Endothelial cell of umbilical vein (primary cell): Measurements from ENCODE around the gene GABBR2. TPM values are rescaled to one million over a fixed set of nuclear protein-coding genes. Genes with fewer than 3 reads are reported as not detected.

Experiments
- BruUV-seq: library from RNA; stranded (reverse); fragments of 400-500 nt; replicated peaks from 2 replicates; lab custom pipeline; 2021; lab: Mats Ljungman, UMichigan
- CTCF ChIA-PET: fragments of 300-600, 350-600 bp; sonication (Branson Sonifier 250); formaldehyde crosslinking; loops from one replicate; lab custom pipeline; 2021; ENCODE audit warnings: antibody characterized with exemption, inconsistent platforms; lab: Charles Lee
- POLR2A ChIA-PET: fragments of 300-600, 350-600 bp; sonication (Branson Sonifier 250); formaldehyde crosslinking; loops from one replicate; lab custom pipeline; 2021; ENCODE audit warnings: antibody characterized with exemption, inconsistent platforms; lab: Charles Lee
- DNase-seq: peaks from one replicate; pipeline ENCODE4 v3.0.0-alpha.2; 2011; ENCODE audit warnings: low read depth, low spot score
- FAIRE-seq: peaks from 2 replicates; lab custom pipeline; 2011; peaks lifted over from hg19 to GRCh38; lab: Jason Lieb, UNC
- H2AFZ ChIP-seq: 2 replicates; pipeline ENCODE4 v1.6.0; 2012; ENCODE audit warnings: low read depth, low read length, control low read depth, inconsistent platforms
- H3K27ac ChIP-seq: 2 replicates; pipeline ENCODE4 v1.5.1; 2011; ENCODE audit warnings: low read depth, mild to moderate bottlenecking, control low read depth, low read length, moderate library complexity; ENCODE audit not compliant: insufficient read depth
- H3K27me3 ChIP-seq, 2 experiments: 2 replicates each; pipeline versions ENCODE4 v1.6.0 to v1.6.1; 2011; ENCODE audit warnings: low read length in 2 of 2, mixed read lengths in 1 of 2; ENCODE audit not compliant: control insufficient read depth in 2 of 2, insufficient read depth in 2 of 2
- H3K36me3 ChIP-seq, 2 experiments: 2 replicates in 1 of 2; 3 replicates in 1 of 2; pipeline ENCODE4 v1.5.1; 2011; ENCODE audit warnings: low read length in 2 of 2, mild to moderate bottlenecking in 1 of 2, moderate library complexity in 1 of 2; ENCODE audit not compliant: control insufficient read depth in 2 of 2, insufficient read depth in 2 of 2; ENCODE audit errors: extremely low read depth in 1 of 2
- H3K4me1 ChIP-seq: 3 replicates; pipeline ENCODE4 v1.5.1; 2011; ENCODE audit warnings: mild to moderate bottlenecking, low read length; ENCODE audit not compliant: control insufficient read depth, insufficient read depth; ENCODE audit errors: extremely low read depth
- H3K4me2 ChIP-seq: 2 replicates; pipeline ENCODE4 v1.6.1; 2011; ENCODE audit warnings: low read length, control low read depth, mixed read lengths; ENCODE audit not compliant: insufficient read depth
- H3K4me3 ChIP-seq, 3 experiments: fragments of 200-600 bp in 1 of 3; sonication (generic), shearing (Covaris generic) in 1 of 3; replicated peaks in 1 of 3; 2 replicates each; pipeline ENCODE4 v1.5.1; 2011 to 2016; ENCODE audit warnings: control low read depth in 3 of 3, low read length in 3 of 3, mild to moderate bottlenecking in 2 of 3, inconsistent platforms in 1 of 3, low read depth in 1 of 3, moderate library complexity in 1 of 3; ENCODE audit not compliant: insufficient read depth in 1 of 3
- H3K79me2 ChIP-seq: 2 replicates; pipeline ENCODE4 v1.6.0; 2012; ENCODE audit warnings: low read length, inconsistent platforms; ENCODE audit not compliant: control insufficient read depth, insufficient read depth
- H3K9ac ChIP-seq: replicated peaks from 2 replicates; pipeline ENCODE3; 2011; ENCODE audit warnings: low read length, control low read depth; ENCODE audit not compliant: insufficient read depth; ENCODE audit errors: extremely low read depth
- H3K9me1 ChIP-seq: replicated peaks from 3 replicates; pipeline ENCODE4 v1.6.0; 2011; ENCODE audit warnings: mild to moderate bottlenecking, low read length; ENCODE audit not compliant: control insufficient read depth, insufficient read depth; ENCODE audit errors: extremely low read depth
- H3K9me3 ChIP-seq: replicated peaks from 2 replicates; pipeline ENCODE4 v1.5.1; 2012; ENCODE audit warnings: low read length, inconsistent platforms; ENCODE audit not compliant: control insufficient read depth, insufficient read depth
- H4K20me1 ChIP-seq: replicated peaks from 2 replicates; pipeline ENCODE3; 2011; ENCODE audit warnings: mild to moderate bottlenecking, low read length; ENCODE audit not compliant: control insufficient read depth, insufficient read depth; ENCODE audit errors: extremely low read depth
- EZH2 ChIP-seq: IDR thresholded peaks from 2 replicates; pipeline ENCODE4 v1.6.1; 2012; ENCODE audit warnings: borderline replicate concordance, low read depth, mild to moderate bottlenecking, moderate library complexity, low read length, inconsistent platforms; ENCODE audit not compliant: severe bottlenecking
- FOS ChIP-seq: IDR thresholded peaks from 2 replicates; pipeline ENCODE4 v1.6.1; 2011; ENCODE audit warnings: mild to moderate bottlenecking, low read length, moderate library complexity, borderline replicate concordance; ENCODE audit not compliant: insufficient read depth
- GATA2 ChIP-seq: IDR thresholded peaks from 2 replicates; pipeline ENCODE4 v1.7.0; 2011; ENCODE audit warnings: low read depth, mild to moderate bottlenecking, moderate library complexity, mixed read lengths, low read length; ENCODE audit not compliant: insufficient read length, insufficient read depth
- JUN ChIP-seq: IDR thresholded peaks from 2 replicates; pipeline ENCODE4 v1.6.1; 2011; ENCODE audit warnings: borderline replicate concordance, low read depth; ENCODE audit not compliant: insufficient read length, insufficient read depth
- MYC ChIP-seq: IDR thresholded peaks from one replicate; pipeline ENCODE4 v1.6.1; 2011; ENCODE audit warnings: mild to moderate bottlenecking, low read depth, low read length
- POLR2A ChIP-seq: IDR thresholded peaks from 2 replicates; pipeline ENCODE4 v1.6.1; 2012; ENCODE audit warnings: low read depth, mild to moderate bottlenecking, control low read depth, low read length
- POLR2AphosphoS5 ChIP-seq: IDR thresholded peaks from 2 replicates; pipeline ENCODE4 v1.6.1; 2012; ENCODE audit warnings: low read depth, mild to moderate bottlenecking, control low read depth, low read length, moderate library complexity; ENCODE audit not compliant: insufficient read depth
- dilution Hi-C: fragments of 300-500 bp; cut with MboI; formaldehyde crosslinking; loops from one replicate; pipeline ENCODE4 v1.15.0; 2019; ENCODE audit warnings: low sequenced_read_pairs; ENCODE audit not compliant: extremely low pct_ligation_motif_present
- intact Hi-C: fragments of 100-400 bp; cut with micrococcal nuclease; formaldehyde crosslinking; loops from one replicate; pipeline ENCODE4 v1.10.0; 2022
- polyA plus RNA-seq, 4 experiments: library from polyadenylated mRNA; depleted of rRNA in 3 of 4; stranded (reverse) in 3 of 4; unstranded in 1 of 4; fragments of >200 nt; gene quantifications; 2 replicates each; pipeline versions ENCODE4 v1.2.1 to v1.2.3, GENCODE V29; 2011 to 2012; ENCODE audit warnings: missing spikeins in 1 of 4
- total RNA-seq: library from RNA; stranded (reverse); gene quantifications from 2 replicates; pipeline ENCODE4 v1.2.3, GENCODE V29; 2021
- TF ChIP-seq, protein P1 (sequence below), 2 donors: IDR thresholded peaks; 1 replicate in 1 of 2; 2 replicates in 1 of 2; pipeline ENCODE4 v1.5.1; 2011; ENCODE audit warnings: low read length in 2 of 2, mild to moderate bottlenecking in 2 of 2, moderate library complexity in 2 of 2, control low read depth in 1 of 2, inconsistent platforms in 1 of 2, low read depth in 1 of 2; ENCODE audit not compliant: insufficient read depth in 1 of 2; ENCODE audit errors: extremely low read depth in 1 of 2
- TF ChIP-seq, protein P2 (sequence below): IDR thresholded peaks from 2 replicates; pipeline ENCODE4 v1.6.1; 2011; ENCODE audit not compliant: insufficient read depth, insufficient read length

GABBR2 gene
- total and polyA plus RNA-seq, 2 donors (not counting 3 experiments of a cell fraction or from before 2014, with no cell fraction given), result 1.1 to 9.2 TPM

DNA sequence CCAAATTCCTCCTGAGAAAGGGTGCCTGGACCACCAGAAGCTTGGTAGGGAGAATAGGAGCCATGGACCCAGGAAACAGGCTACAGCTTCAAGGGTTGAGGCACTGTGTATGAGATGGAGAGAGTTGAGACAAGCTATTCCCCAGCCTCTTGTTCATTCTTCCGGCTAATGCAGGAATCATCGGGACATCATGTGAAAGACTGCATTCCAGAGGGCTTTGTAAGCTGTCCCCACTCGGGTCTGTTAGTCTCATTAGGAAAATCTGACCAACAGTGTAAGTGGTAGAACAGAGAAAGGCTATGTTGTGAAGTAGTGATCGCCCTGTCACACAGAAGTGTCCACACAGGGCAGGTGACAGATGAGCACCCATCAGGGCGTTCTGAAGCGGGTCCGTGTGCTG is 81.4 kb downstream of the GABBR2 start:
- no peak for FAIRE-seq
- ChIA-PET CTCF (interaction anchor here (1.4 to 1.7 kb wide), 2 partner anchors 16 to 311 kb away, joined by 5 read pairs; no protein-coding TSS in a partner anchor), POLR2A (no interaction called here)
- Histone ChIP-seq H3K27me3 (no peaks in the 10 kb centered on the region), H3K4me3 (no peak overlapping the region), H3K36me3 (no peaks in the 10 kb centered on the region), H3K4me1 (no peaks in the 10 kb centered on the region), H3K9ac (no peak overlapping the region), H3K27ac (no peak overlapping the region), H3K79me2 (no peaks in the 10 kb centered on the region), H4K20me1 (no peaks in the 10 kb centered on the region), H3K9me1 (no peaks in the 10 kb centered on the region), H3K9me3 (no peaks in the 10 kb centered on the region), H3K4me2 (no peak overlapping the region), H2AFZ (no peak overlapping the region)
- TF ChIP-seq EZH2, result no peak
- no peak for TF ChIP-seq POLR2AphosphoS5
- TF ChIP-seq, protein P1, sequence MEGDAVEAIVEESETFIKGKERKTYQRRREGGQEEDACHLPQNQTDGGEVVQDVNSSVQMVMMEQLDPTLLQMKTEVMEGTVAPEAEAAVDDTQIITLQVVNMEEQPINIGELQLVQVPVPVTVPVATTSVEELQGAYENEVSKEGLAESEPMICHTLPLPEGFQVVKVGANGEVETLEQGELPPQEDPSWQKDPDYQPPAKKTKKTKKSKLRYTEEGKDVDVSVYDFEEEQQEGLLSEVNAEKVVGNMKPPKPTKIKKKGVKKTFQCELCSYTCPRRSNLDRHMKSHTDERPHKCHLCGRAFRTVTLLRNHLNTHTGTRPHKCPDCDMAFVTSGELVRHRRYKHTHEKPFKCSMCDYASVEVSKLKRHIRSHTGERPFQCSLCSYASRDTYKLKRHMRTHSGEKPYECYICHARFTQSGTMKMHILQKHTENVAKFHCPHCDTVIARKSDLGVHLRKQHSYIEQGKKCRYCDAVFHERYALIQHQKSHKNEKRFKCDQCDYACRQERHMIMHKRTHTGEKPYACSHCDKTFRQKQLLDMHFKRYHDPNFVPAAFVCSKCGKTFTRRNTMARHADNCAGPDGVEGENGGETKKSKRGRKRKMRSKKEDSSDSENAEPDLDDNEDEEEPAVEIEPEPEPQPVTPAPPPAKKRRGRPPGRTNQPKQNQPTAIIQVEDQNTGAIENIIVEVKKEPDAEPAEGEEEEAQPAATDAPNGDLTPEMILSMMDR (IDR thresholded peaks at IDR 0.05; ENCODE audit: extremely low read depth in 1 of 2, insufficient read depth in 1 of 2, low read depth in 1 of 2, low read length in 2 of 2), result no peak
- no peak for TF ChIP-seq JUN
- no peak for TF ChIP-seq POLR2A
- TF ChIP-seq FOS, result no peak
- TF ChIP-seq GATA2, result no peak
- TF ChIP-seq, protein P2, sequence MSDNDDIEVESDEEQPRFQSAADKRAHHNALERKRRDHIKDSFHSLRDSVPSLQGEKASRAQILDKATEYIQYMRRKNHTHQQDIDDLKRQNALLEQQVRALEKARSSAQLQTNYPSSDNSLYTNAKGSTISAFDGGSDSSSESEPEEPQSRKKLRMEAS, result no peak
- TF ChIP-seq MYC, result no peak
- DNase-seq, result no peak
- BruUV-seq, result no TSS peak
- dilution Hi-C loops (no loop called here), intact Hi-C loops (no loop called here)
